Type B pancreatic cell (in vitro differentiated cells): Measurements from ENCODE around the gene NPR2. TPM values are rescaled to one million over a fixed set of nuclear protein-coding genes. Genes with fewer than 3 reads are reported as not detected.

ENCODE experiments used
- DNase-seq: peaks from one replicate; pipeline ENCODE4 v3.0.0; 2021; ENCODE audit warnings: mixed read lengths; ENCODE audit not compliant: unreplicated experiment; ENCODE audit errors: extremely low spot score
- H3K27ac Mint-ChIP-seq: 2 replicates; pipeline ENCODE4 v1.8.0; 2021; ENCODE audit warnings: mild to moderate bottlenecking, mixed read lengths
- H3K27me3 Mint-ChIP-seq: 2 replicates; pipeline ENCODE4 v1.8.0; 2021; ENCODE audit warnings: mixed read lengths
- H3K36me3 Mint-ChIP-seq: 2 replicates; pipeline ENCODE4 v1.8.0; 2021; ENCODE audit warnings: mixed read lengths
- H3K4me1 Mint-ChIP-seq: one replicate; pipeline ENCODE4 v1.8.0; 2021; ENCODE audit warnings: mixed read lengths; ENCODE audit not compliant: unreplicated experiment
- H3K4me3 Mint-ChIP-seq: 2 replicates; pipeline ENCODE4 v1.8.0; 2021; ENCODE audit warnings: mild to moderate bottlenecking, mixed read lengths
- H3K9me3 Mint-ChIP-seq: 2 replicates; pipeline ENCODE4 v1.8.0; 2021; ENCODE audit warnings: mixed read lengths
- total RNA-seq: library from RNA; stranded (reverse); gene quantifications from 2 replicates; pipeline ENCODE4 v1.2.1, GENCODE V29; 2021; ENCODE audit warnings: low replicate concordance
- TF ChIP-seq, protein P1 (sequence below): fragments of 200-600 bp; sonication (generic); conservative IDR thresholded peaks from 2 replicates; pipeline ENCODE4 v1.5.0; 2021; ENCODE audit warnings: antibody characterized with exemption, mild to moderate bottlenecking

NPR2 gene
- total RNA-seq, 1 donor from 2014 or later, result 23.3 TPM

- Mint-ChIP-seq H3K27ac (peak overlapping the region; percentile 13), H3K27me3 (no peaks in the 10 kb centered on the region), H3K4me1 (peaks cover 11% of the 10 kb centered on the region), H3K36me3 (peaks cover 18% of the 10 kb centered on the region), H3K9me3 (no peaks in the 10 kb centered on the region), H3K4me3 (peak overlapping the region; percentile 65)
- DNase-seq, result no peak
- TF ChIP-seq, protein P1, sequence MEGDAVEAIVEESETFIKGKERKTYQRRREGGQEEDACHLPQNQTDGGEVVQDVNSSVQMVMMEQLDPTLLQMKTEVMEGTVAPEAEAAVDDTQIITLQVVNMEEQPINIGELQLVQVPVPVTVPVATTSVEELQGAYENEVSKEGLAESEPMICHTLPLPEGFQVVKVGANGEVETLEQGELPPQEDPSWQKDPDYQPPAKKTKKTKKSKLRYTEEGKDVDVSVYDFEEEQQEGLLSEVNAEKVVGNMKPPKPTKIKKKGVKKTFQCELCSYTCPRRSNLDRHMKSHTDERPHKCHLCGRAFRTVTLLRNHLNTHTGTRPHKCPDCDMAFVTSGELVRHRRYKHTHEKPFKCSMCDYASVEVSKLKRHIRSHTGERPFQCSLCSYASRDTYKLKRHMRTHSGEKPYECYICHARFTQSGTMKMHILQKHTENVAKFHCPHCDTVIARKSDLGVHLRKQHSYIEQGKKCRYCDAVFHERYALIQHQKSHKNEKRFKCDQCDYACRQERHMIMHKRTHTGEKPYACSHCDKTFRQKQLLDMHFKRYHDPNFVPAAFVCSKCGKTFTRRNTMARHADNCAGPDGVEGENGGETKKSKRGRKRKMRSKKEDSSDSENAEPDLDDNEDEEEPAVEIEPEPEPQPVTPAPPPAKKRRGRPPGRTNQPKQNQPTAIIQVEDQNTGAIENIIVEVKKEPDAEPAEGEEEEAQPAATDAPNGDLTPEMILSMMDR, result no peak
These were observed 33.5 kb upstream of the NPR2 start for GRCh38 chr9:35757892-35758275.

DNA sequence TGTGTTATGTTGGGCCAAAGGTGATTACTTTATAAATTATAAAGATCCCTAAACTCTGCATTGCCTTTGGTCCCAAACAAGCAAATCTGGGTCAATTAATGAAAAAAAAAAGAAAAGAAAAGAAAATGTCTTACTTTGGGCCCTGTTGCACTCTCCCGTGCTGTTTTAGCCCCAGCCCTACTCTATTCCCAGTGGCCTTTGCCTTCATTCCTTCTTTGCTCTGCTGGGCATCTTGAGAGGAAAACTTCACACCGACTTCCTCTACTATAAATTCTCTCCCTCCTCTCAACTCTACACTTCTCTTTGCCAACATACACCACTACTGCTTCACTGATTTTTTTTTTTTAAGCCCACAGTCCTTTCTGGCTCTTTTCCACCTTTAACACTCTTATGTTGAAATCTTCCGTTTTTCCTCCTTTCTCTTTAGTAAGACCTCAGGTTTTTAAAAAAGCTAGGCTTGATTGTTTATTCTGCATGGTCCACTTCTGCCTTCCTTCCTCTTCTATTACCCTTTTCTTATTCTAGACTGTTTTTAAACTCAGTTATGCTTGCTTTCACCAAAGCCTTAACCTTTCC lies 32.8 kb upstream of the NPR2 start:
- peaks cover 14% of the 10 kb centered on the region for H3K36me3 Mint-ChIP-seq
- H3K4me1 Mint-ChIP-seq, result peaks cover 11% of the 10 kb centered on the region
- no peak overlapping the region for H3K27ac Mint-ChIP-seq
- DNase-seq, result no peak
- H3K9me3 Mint-ChIP-seq, result no peaks in the 10 kb centered on the region
- peak overlapping the region; percentile 62 for H3K4me3 Mint-ChIP-seq
- no peaks in the 10 kb centered on the region for H3K27me3 Mint-ChIP-seq
- TF ChIP-seq, protein P1, result no peak

- TF ChIP-seq, protein P1, result no peak
- no peak for DNase-seq
- Mint-ChIP-seq H3K9me3 (no peaks in the 10 kb centered on the region), H3K4me3 (no peak overlapping the region), H3K36me3 (peaks cover 9% of the 10 kb centered on the region), H3K27ac (no peak overlapping the region), H3K4me1 (peaks cover 11% of the 10 kb centered on the region), H3K27me3 (no peaks in the 10 kb centered on the region)
These were observed 31.6 kb upstream of the NPR2 start for GRCh38 chr9:35759795-35760194.

DNA sequence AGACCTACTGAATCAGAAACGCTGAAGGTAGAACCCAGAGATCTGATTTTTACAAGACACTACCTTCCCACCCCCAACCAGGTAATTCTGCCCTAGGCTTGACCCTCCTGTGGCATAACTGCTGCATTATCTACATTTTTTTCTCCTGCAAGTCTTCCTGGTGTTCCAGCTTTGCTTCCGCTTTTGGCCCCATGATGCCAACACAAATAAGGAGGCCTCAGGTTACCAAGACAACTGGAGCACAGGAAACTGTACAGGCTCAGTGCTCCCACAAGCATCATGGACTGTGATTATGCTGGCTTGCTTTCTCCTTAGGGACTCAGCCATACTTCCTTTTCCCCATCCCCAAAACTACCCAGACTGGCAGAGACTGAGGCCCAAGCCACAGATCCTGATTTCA lies 30.7 kb upstream of the NPR2 start:
- peaks cover 11% of the 10 kb centered on the region for H3K4me1 Mint-ChIP-seq
- H3K9me3 Mint-ChIP-seq, result no peaks in the 10 kb centered on the region
- TF ChIP-seq, protein P1, result no peak
- peak overlapping the region; percentile 44 for H3K4me3 Mint-ChIP-seq
- no peak for DNase-seq
- peak overlapping the region; percentile 64 for H3K27ac Mint-ChIP-seq
- no peaks in the 10 kb centered on the region for H3K27me3 Mint-ChIP-seq
- H3K36me3 Mint-ChIP-seq, result peaks cover 9% of the 10 kb centered on the region

GRCh38 chr9:35763181-35763580 lies 28.2 kb upstream of the NPR2 start:
- H3K27me3 Mint-ChIP-seq, result no peaks in the 10 kb centered on the region
- H3K4me1 Mint-ChIP-seq, result peaks cover 11% of the 10 kb centered on the region
- TF ChIP-seq, protein P1, result no peak
- no peak overlapping the region for H3K27ac Mint-ChIP-seq
- no peaks in the 10 kb centered on the region for H3K9me3 Mint-ChIP-seq
- peaks cover 4% of the 10 kb centered on the region for H3K36me3 Mint-ChIP-seq
- H3K4me3 Mint-ChIP-seq, result no peak overlapping the region
- DNase-seq, result no peak

DNA sequence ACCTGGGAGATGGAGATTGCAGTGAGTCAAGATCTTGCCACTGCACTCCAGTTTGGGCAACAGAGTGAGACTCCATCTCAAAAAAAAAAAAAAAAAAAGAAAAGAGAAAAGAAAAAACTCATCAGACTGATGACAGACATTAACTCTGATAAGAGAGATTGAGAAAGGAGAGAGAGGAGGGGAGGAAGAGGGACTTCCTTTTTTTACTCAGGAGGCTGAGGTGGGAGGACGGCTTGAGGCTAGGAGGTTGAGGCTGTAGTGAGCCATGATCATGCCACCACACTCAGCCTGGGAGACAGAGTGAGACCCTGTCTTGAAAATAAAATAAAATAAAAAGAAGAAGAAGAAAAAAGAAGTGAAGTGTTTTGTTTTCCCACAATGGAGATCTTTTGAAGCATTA lies 27.6 kb upstream of the NPR2 start:
- no peaks in the 10 kb centered on the region for H3K27me3 Mint-ChIP-seq
- no peak overlapping the region for H3K27ac Mint-ChIP-seq
- no peak overlapping the region for H3K4me3 Mint-ChIP-seq
- H3K9me3 Mint-ChIP-seq, result no peaks in the 10 kb centered on the region
- DNase-seq, result no peak
- H3K4me1 Mint-ChIP-seq, result peaks cover 11% of the 10 kb centered on the region
- TF ChIP-seq, protein P1, result no peak
- peaks cover 4% of the 10 kb centered on the region for H3K36me3 Mint-ChIP-seq
